Measurements from ENCODE around the gene EXOC7.

- TF ChIP-seq ZBTB7A (IDR thresholded peaks at IDR 0.05; ENCODE audit: low read depth) (no peak), RAD21 (IDR thresholded peaks at IDR 0.05; ENCODE audit: low read depth) (no peak), YY1 (IDR thresholded peaks at IDR 0.05; ENCODE audit: low read depth) (no peak), EP300 (IDR thresholded peaks at IDR 0.05; ENCODE audit: borderline replicate concordance) (no peak), EGR1 (IDR thresholded peaks at IDR 0.05) (no peak), CEBPB (IDR thresholded peaks at IDR 0.05) (no peak)
- TF ChIP-seq, protein P1, sequence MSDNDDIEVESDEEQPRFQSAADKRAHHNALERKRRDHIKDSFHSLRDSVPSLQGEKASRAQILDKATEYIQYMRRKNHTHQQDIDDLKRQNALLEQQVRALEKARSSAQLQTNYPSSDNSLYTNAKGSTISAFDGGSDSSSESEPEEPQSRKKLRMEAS (IDR thresholded peaks at IDR 0.05), result no peak; the same call in none of the 2 replicates
- TF ChIP-seq, protein P2, sequence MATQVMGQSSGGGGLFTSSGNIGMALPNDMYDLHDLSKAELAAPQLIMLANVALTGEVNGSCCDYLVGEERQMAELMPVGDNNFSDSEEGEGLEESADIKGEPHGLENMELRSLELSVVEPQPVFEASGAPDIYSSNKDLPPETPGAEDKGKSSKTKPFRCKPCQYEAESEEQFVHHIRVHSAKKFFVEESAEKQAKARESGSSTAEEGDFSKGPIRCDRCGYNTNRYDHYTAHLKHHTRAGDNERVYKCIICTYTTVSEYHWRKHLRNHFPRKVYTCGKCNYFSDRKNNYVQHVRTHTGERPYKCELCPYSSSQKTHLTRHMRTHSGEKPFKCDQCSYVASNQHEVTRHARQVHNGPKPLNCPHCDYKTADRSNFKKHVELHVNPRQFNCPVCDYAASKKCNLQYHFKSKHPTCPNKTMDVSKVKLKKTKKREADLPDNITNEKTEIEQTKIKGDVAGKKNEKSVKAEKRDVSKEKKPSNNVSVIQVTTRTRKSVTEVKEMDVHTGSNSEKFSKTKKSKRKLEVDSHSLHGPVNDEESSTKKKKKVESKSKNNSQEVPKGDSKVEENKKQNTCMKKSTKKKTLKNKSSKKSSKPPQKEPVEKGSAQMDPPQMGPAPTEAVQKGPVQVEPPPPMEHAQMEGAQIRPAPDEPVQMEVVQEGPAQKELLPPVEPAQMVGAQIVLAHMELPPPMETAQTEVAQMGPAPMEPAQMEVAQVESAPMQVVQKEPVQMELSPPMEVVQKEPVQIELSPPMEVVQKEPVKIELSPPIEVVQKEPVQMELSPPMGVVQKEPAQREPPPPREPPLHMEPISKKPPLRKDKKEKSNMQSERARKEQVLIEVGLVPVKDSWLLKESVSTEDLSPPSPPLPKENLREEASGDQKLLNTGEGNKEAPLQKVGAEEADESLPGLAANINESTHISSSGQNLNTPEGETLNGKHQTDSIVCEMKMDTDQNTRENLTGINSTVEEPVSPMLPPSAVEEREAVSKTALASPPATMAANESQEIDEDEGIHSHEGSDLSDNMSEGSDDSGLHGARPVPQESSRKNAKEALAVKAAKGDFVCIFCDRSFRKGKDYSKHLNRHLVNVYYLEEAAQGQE (IDR thresholded peaks at IDR 0.05; ENCODE audit: low read depth), result no peak
These were observed 26.6 kb downstream of the EXOC7 start for GRCh38 chr17:76076765-76077583.

Data from Ishikawa (cell line).